EH (cell line): ENCODE results near the gene RASSF8.

ENCODE experiments used
- DNase-seq: peaks from one replicate; pipeline ENCODE4 v3.0.0-alpha.2; 2015; ENCODE audit warnings: low read depth

The RASSF8 gene

DNA sequence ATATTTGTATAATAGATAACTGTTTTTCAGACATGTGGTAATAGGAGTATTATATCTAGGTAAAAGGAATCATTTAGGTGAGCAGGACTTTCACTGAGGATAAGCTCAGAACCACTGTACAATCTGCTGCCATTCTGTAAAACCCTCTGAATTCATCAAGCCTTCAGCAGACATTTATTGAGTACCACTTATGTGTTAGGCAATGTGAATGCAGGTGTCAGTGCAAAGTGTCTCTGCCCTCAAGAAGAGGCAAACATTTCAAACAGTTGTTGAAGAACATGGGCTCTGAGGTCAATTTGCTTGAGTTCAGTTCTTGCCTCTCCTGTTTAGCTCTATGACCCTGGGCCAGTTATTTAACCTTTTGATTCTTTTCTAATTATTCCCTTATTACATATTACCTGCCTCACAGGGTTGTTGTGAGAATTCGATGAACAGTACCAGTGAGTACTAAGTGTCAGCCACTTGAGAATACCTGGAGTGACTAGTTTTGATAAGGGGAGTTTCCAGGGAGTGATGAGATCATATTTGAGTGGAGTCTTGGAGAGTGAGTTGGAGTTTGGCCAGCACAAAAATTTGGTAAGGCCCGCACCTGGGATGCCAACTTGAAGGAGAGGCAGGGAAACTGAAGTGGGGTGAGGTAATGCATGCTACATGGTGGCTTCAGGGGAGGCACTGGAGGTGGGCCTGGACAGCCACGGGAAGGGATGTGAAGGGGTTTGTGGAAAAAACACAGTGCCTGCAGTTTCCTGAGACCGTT, 33.7 kb downstream of the RASSF8 start:
- no peak for DNase-seq

DNA sequence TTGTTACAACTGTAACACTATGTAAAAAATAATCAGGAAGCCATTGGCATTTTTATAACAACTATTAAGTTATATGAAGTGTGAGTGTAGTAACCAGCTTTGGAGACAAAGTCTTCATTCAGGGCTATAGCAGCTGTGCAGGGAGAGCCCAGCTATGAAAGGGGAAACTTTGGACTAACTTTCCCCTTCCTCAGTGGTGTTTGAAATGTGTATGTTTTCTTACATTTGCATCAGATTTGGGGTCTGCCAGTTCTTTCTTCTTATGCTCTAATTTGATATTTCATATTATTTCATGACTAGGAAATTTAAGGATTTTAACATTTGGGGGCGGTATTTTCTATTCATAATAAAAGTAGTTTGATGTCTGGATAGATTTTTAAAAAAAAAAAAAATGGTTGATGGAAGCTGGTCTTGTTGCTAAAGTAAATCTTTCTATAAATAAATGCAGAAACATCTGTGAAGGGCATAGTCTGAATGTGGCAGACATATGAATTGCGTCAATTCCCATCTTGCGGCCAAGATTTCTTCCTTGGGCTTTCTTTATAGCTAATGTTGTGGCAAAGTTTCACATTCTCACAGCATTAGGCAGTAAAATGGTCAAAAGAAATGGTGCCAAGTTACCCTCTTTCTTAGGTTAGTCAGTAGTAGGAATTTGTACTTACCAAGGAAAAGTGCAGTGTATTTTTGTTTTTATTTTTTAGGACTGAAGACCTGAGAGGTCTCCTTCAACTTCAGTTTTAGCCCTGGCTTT, 35.6 kb downstream of the RASSF8 start:
- DNase-seq, result peak; percentile 97

GRCh38 chr12:25994901-25995625, 36.6 kb downstream of the RASSF8 start:
- peak; percentile 67 for DNase-seq

DNA sequence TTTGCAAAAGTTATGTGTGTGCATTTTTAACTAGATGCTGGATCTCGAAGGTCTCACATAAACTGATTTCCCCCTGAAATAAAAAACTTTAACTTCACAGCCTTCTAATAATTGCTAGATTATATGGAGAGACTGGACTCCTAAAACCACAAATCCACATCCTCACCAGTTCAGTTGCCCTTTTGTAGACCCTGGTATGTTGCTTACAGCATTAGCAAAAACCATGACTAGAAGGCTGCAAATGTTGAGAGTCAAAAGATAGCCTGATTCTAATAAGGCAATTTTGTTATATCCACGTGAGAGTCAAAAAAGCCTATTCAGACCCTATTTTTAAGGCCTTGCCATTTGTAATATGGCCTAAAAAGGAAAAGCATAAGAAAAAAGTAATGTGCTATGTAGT, 37.4 kb downstream of the RASSF8 start:
- peak; percentile 67 for DNase-seq

DNA sequence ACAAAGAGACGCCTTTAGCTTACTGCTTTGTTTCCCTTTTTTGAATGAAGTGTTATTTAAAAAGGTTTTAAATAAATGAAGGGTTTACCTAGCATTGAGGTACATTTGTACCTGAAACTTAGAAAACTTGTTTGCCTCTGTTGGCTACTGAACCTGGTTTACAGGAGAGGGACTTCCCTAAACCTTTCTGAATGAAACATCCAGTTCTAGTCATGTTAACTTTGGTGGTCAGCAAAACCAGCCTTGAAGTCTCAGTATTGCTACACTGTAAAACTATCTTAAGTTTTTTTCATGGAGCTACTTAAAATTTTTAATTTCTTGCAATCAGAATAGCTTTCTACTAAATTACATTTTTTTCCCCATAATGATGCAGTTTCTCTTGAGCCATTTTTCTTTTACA, 38.2 kb downstream of the RASSF8 start:
- no peak for DNase-seq

DNA sequence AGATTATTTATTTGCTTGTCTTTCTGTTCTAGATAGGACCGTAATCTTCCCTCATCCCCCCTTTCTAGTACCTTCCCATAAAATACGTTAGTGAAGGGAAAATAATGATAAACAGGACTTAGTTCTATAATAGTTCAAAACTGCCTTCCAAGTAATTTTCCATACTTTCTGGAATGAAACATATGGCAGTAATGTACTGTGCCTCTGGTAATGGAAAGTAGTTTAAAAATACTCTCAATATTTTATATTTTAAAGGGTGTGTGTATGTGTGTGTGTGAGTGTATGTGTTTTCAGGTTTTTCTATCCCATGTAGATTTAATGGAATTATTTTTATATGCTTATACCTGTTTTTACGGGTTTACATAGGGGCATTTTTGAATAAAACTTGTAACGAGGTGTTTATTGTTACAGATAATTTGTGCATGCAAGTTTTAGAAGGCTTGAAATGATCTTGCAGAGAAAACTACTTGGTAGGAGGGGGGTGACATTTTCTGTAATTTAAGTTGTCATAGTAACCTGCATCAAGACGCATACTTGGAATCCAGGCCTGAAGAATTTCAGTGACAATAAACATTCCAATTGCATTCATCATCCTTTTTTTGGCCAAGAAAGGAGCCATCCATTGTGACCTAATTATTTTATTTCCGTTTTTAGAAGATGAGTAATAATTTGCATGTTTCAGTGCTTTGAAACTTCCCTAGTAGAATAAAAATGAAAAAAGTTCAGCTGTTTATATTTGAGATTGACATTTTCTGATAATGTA, 38.9 kb downstream of the RASSF8 start:
- peak; percentile 96 for DNase-seq

GRCh38 chr12:26000898-26001297, 42.4 kb downstream of the RASSF8 start:
- no peak for DNase-seq

DNA sequence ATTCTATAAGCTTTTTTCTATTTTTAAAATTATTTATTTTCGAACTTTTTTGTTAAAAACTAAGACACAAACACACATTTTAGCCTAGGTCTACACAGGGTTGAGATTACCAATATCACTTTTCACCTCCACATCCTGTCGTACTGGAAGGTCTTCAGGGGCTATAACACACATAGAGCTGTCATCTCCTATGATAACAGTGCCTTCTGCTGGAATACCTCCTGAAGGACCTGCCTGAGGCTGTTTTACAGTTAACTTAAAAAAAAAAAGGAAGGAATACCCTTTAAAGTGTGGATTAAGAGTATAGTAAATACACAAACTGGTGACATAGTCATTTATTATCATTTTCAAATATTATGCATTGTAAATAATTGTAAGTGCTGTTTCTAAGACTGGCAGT, 43.0 kb downstream of the RASSF8 start:
- DNase-seq, result no peak

GRCh38 chr12:26003065-26003464, 44.6 kb downstream of the RASSF8 start:
- DNase-seq, result no peak

DNA sequence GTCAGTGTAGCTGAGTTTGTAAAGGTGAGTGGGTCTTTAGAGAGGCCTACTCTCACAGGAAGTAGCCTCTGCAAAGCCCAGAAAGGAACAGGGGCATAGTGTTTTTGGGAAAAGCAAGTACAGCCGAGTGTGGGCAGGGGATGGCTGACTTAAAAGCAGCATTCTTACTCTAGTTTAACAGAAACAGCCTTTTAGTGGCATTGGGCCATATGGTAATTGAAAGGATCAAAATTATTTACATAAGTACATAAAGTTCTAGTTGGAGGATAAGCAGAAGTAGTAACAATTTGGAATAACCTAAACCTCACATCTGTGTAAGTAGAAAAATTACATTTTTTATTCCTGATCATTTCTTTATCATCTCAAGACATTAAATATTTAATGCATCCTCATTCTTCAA, 49.1 kb downstream of the RASSF8 start:
- no peak for DNase-seq

GRCh38 chr12:26009593-26009992, 51.1 kb downstream of the RASSF8 start:
- no peak for DNase-seq

- peak; percentile 46 for DNase-seq
Observed at GRCh38 chr12:26010293-26010821, 51.9 kb downstream of the RASSF8 start.

DNA sequence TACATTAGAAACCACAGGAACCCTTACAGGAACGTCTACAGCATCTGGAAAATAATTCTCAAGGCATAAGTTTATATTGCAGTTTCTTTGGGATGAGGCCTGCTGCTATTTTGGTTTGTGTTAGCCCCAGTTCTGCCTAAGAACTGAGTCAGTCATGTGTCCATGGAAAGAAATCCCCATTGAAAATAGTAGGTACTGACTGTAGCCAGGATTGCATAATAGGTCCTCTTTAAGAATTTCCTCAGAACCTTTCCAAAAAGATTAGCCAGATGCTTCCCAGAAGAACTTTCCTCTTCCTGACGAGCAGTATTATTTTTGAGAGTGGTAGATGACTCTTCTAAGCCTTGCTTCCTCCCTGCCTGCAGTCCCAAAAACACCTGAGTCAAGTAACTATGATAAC, 52.6 kb downstream of the RASSF8 start:
- DNase-seq, result peak; percentile 86

DNA sequence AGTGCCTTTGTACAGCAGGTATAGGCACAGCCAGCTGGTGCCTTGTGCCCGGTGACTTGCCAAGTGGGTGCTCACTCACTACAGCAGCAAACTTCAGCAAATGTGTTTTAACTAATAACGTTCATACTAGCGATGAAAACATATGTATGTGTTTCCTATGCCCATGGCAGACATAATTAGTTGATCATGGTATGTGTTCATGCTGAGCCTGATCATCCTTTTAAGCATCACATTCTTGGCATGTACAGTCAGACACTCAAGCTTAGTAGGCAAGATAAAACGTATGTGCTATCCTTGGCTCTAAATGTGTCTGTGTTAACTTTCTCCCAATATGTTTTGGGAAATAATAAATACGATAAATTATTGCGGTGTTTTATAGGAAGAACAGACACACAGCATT, 55.6 kb downstream of the RASSF8 start:
- no peak for DNase-seq

- DNase-seq, result no peak
Observed at GRCh38 chr12:26016516-26016915, 58.0 kb downstream of the RASSF8 start.

DNA sequence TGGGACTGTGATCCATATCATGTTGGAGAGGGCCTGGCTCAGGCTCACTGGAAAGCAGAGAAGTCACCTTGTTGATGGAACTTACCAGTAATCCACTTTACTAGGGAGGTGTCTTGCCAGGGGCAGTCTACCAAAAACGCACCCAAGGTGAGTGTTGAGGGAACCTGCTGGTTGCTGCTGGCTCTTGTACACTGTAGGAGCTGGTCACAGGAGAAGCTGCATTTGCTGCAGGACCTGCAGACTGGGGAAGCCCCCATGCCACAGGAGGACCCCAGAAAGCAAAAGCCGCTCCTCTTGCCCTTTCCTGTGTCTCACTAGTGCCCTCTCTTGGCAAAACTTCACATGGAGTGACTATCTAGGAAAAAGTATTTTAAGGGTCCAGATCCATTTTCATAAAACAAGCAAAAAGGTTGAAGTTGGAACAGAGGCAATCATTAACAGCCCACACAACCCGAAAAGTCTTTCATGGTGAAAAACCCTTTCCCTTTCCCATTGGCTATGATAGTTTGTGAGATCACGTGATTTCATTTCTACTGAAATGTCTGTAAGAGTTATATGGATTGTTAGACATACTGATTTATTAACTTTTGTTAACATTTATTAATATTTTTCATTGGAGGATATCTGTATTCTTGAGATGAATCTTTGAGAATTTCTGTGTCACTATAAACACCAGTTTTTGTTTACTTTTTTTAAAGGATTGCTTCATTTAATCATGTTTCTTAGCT, 59.2 kb downstream of the RASSF8 start:
- DNase-seq, result peak; percentile 51

GRCh38 chr12:26018926-26019325, 60.4 kb downstream of the RASSF8 start:
- DNase-seq, result peak; percentile 35

- DNase-seq, result no peak
Observed at GRCh38 chr12:26021534-26021933, 63.1 kb downstream of the RASSF8 start.

GRCh38 chr12:26022043-26022442, 63.6 kb downstream of the RASSF8 start:
- DNase-seq, result no peak

DNA sequence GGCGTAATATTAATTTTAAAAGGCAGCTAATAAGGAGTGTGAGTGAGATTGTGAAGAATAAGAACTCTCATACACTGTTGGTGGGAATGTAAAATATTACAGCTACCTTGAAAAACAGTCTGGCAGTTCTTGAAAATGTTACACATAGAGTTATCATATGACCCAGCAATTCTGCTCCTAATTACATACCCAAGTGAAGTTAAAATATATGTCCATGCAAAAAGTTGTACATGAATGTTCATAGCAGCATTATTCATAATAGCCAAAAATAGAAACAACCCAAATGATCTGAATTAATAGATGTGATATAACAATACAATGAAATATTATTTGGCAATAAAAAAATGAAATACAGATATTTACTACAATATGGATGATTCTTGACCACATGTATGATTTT, 68.2 kb downstream of the RASSF8 start:
- no peak for DNase-seq

GRCh38 chr12:26027401-26027800, 68.9 kb downstream of the RASSF8 start:
- DNase-seq, result no peak
